ENCODE results near the gene THSD4.
A peak's percentile ranks its signal among the peaks of the same experiment; 100 is the strongest.

THSD4 gene

DNA sequence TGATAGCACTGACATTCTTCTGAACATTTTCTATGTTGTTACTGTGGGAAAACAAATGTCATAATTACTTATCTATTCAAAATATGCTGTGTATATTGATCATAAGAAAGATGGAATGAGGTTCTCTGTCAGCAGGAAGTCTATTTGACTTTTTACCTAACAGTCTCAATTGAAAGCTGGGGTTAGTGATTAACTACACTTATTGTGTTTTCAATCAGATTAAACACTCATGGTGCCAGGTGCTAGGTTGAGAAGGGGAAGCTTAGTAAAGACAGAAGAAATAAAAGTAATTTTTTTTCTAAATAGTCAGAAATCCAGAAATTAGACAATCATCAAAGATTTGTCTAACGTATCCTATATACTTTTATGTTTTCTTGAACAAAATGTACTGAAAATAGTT is 414.1 kb downstream of the THSD4 start:
- no peak for DNase-seq (ENCODE audit: low spot score)
- TF ChIP-seq, protein P1, sequence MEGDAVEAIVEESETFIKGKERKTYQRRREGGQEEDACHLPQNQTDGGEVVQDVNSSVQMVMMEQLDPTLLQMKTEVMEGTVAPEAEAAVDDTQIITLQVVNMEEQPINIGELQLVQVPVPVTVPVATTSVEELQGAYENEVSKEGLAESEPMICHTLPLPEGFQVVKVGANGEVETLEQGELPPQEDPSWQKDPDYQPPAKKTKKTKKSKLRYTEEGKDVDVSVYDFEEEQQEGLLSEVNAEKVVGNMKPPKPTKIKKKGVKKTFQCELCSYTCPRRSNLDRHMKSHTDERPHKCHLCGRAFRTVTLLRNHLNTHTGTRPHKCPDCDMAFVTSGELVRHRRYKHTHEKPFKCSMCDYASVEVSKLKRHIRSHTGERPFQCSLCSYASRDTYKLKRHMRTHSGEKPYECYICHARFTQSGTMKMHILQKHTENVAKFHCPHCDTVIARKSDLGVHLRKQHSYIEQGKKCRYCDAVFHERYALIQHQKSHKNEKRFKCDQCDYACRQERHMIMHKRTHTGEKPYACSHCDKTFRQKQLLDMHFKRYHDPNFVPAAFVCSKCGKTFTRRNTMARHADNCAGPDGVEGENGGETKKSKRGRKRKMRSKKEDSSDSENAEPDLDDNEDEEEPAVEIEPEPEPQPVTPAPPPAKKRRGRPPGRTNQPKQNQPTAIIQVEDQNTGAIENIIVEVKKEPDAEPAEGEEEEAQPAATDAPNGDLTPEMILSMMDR (IDR thresholded peaks at IDR 0.05; ENCODE audit: extremely low read depth, missing control alignments): no peak

DNA sequence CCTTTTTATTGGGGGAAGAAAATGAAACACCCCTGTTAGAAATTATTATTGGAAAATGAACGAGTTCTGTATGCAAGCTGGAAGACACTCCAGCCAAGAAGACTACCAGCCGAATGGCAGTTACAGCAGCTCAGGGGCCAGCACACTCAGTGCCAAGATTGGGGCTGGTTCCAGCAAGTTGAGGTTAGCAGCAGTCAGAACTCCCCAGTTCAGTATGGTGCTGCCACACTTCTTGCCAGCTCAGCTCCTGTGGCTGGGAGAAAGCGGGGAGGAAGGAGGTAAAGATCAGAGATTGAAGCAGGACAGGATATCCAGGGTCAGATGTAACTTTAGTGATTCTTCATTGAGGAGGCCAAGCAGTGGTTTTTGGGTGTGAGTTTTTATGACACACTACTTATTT is 414.8 kb downstream of the THSD4 start:
- TF ChIP-seq, protein P1 (IDR thresholded peaks at IDR 0.05; ENCODE audit: extremely low read depth, missing control alignments): no peak
- no peak for DNase-seq (ENCODE audit: low spot score)

DNA sequence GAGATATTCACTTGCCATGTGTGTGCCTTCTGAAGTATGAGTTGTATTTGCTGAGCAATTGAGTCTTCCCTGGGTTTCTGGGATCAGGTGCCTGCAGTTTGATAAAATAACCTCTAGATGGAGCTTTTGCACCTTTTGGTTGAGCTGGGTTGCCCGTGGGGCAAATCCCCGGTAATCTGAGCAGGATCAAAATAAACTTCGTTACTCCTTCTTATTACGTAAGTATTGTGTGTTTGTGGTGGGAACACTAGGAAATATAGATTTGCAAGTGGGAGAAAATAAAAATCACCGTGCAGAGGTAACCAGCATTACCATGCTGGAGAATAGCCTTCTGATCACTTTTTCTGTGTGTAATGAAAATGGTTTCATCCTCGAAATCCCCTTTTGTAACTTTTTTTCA is 417.7 kb downstream of the THSD4 start:
- peak; percentile 14 for DNase-seq (ENCODE audit: low spot score)
- TF ChIP-seq, protein P1 (IDR thresholded peaks at IDR 0.05; ENCODE audit: extremely low read depth, missing control alignments): no peak

DNA sequence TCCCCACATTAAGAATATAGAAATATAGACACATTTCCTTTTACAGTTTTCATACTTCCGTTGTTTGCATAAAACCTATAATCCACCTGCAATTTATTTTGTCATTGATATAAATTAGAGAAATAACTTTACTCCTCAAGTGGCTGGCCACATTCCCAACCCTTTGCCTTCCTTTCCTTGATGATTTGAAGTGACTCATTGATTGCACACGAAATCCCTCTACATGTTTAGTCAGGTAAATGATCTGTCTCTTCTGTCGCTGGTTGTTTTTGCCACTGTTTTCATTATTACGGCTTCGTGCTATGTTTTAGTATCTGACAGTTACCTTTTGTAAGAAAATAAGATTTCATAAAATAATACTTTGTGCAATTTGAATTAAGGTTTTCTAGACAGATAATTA is 422.9 kb downstream of the THSD4 start:
- TF ChIP-seq, protein P1 (IDR thresholded peaks at IDR 0.05; ENCODE audit: extremely low read depth, missing control alignments): no peak
- no peak for DNase-seq (ENCODE audit: low spot score)

DNA sequence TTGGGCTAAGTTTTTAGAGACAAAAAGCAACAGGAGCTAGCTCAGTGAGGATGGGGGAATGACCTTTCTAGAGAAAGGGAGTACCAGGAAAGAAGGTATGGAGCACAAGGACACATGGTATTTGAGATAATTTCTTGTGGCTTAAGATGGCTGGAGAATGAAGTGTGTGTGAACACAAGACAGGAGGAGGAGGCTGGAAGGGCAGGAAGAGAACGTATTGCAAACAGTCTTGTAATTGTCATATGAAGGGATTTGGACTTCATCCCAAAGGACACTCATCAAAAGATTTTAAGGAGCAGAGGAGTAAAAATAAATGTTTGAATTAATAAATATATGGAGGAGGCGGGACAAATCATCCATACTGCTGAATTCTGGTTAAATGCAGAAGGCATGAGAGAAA is 426.5 kb downstream of the THSD4 start:
- DNase-seq (ENCODE audit: low spot score): no peak
- TF ChIP-seq, protein P1 (IDR thresholded peaks at IDR 0.05; ENCODE audit: extremely low read depth, missing control alignments): no peak

DNA sequence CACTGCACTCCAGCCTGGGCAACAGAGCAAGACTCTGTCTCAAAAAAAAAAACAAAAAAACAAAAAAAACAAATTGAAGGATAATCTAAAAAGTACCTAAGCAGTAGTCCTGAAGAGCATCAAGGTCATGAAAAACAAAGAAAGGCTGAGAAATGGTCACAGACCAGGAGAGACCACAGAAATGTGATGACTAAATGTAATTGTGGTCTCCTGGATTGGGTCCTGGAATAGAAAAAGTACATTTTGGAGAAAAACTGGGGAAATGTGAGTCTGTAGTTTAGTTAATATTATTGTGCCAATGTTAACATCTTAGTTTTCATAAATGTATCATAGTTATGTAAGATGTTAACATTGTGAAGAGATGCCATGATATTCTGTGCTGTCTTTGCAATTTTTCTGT is 427.6 kb downstream of the THSD4 start:
- DNase-seq (ENCODE audit: low spot score): no peak
- TF ChIP-seq, protein P1 (IDR thresholded peaks at IDR 0.05; ENCODE audit: extremely low read depth, missing control alignments): no peak

DNA sequence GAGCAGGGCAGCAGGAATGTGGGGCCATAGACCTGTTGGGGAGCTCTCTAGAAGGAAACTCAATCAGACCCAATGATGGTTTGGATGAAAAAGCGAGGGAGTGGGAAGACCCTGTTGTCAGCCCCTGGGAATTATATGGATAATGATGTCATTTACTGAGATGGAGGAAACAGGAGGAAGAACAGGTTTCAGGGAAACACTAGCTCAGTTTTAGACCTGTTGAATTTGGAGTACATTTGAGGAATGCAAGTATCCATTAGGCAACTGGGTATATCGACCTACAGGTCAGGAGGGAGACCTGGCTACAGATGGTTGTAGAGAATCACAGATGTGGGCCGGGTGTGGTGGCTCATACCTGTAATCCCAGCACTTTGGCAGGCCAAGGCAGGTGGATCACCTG is 428.1 kb downstream of the THSD4 start:
- DNase-seq (ENCODE audit: low spot score): no peak
- TF ChIP-seq, protein P1 (IDR thresholded peaks at IDR 0.05; ENCODE audit: extremely low read depth, missing control alignments): no peak

All from GM20000 (cell line).